Measurements from ENCODE around the gene AGBL4. TPM values are rescaled to one million over a fixed set of nuclear protein-coding genes. Genes with fewer than 3 reads are reported as not detected.
A peak's percentile ranks its signal among the peaks of the same experiment; 100 is the strongest.

The AGBL4 gene
- total RNA-seq, 2 donors from 2014 or later, result not detected

GRCh38 chr1:48500541-48501450, 1523.0 kb downstream of the AGBL4 start:
- no peak for ATAC-seq
- Mint-ChIP-seq H3K4me1 (peaks cover 5% of the 10 kb centered on the region), H3K36me3 (ENCODE audit: low read depth) (no peaks in the 10 kb centered on the region), H3K27me3 (peaks cover 5% of the 10 kb centered on the region), H3K4me3 (no peak overlapping the region), H3K27ac (no peak overlapping the region)
- DNase-seq, result no peak
- H3K9me3 ChIP-seq (ENCODE audit: control insufficient read depth, low read length, poor library complexity, severe bottlenecking), result no peaks in the 10 kb centered on the region

- peaks cover 5% of the 10 kb centered on the region for H3K4me1 Mint-ChIP-seq
- ATAC-seq, result no peak
Measured at GRCh38 chr1:48499211-48499735, 1524.5 kb downstream of the AGBL4 start.

GRCh38 chr1:48498096-48498791, 1525.5 kb downstream of the AGBL4 start:
- Mint-ChIP-seq H3K4me3 (no peak overlapping the region), H3K4me1 (peaks cover 5% of the 10 kb centered on the region), H3K27me3 (peaks cover 17% of the 10 kb centered on the region), H3K36me3 (ENCODE audit: low read depth) (no peaks in the 10 kb centered on the region), H3K27ac (no peak overlapping the region)
- ATAC-seq (peak; percentile 88), DNase-seq (peak; percentile 27 to 57 (median 38))
- no peaks in the 10 kb centered on the region for H3K9me3 ChIP-seq (ENCODE audit: control insufficient read depth, low read length, poor library complexity, severe bottlenecking)

More at GRCh38 chr1:48499211-48499735, 1524.5 kb downstream of the AGBL4 start:
- no peak overlapping the region for H3K27ac Mint-ChIP-seq
- H3K27me3 Mint-ChIP-seq, result peaks cover 9% of the 10 kb centered on the region
- no peaks in the 10 kb centered on the region for H3K9me3 ChIP-seq (ENCODE audit: control insufficient read depth, low read length, poor library complexity, severe bottlenecking)
- no peaks in the 10 kb centered on the region for H3K36me3 Mint-ChIP-seq (ENCODE audit: low read depth)
- H3K4me3 Mint-ChIP-seq, result no peak overlapping the region
- no peak for DNase-seq

- Mint-ChIP-seq H3K36me3 (ENCODE audit: low read depth) (peaks cover 4% of the 10 kb centered on the region), H3K4me1 (peaks cover 5% of the 10 kb centered on the region), H3K27me3 (peaks cover 34% of the 10 kb centered on the region), H3K4me3 (no peak overlapping the region), H3K27ac (no peak overlapping the region)
- no peaks in the 10 kb centered on the region for H3K9me3 ChIP-seq (ENCODE audit: control insufficient read depth, low read length, poor library complexity, severe bottlenecking)
- DNase-seq (no peak), ATAC-seq (no peak)
Measured at GRCh38 chr1:48495911-48496310, 1527.8 kb downstream of the AGBL4 start.

GRCh38 chr1:48495166-48495565, 1528.6 kb downstream of the AGBL4 start:
- Mint-ChIP-seq H3K4me3 (no peak overlapping the region), H3K36me3 (ENCODE audit: low read depth) (peaks cover 4% of the 10 kb centered on the region), H3K4me1 (peaks cover 5% of the 10 kb centered on the region), H3K27me3 (peaks cover 36% of the 10 kb centered on the region), H3K27ac (no peak overlapping the region)
- DNase-seq, result no peak
- ATAC-seq, result no peak
- H3K9me3 ChIP-seq (ENCODE audit: control insufficient read depth, low read length, poor library complexity, severe bottlenecking), result no peaks in the 10 kb centered on the region

GRCh38 chr1:48493970-48494769, 1529.6 kb downstream of the AGBL4 start:
- H3K9me3 ChIP-seq (ENCODE audit: control insufficient read depth, low read length, poor library complexity, severe bottlenecking), result no peaks in the 10 kb centered on the region
- Mint-ChIP-seq H3K27me3 (peaks cover 36% of the 10 kb centered on the region), H3K4me3 (no peak overlapping the region), H3K27ac (no peak overlapping the region), H3K4me1 (peaks cover 5% of the 10 kb centered on the region), H3K36me3 (ENCODE audit: low read depth) (peaks cover 4% of the 10 kb centered on the region)
- ATAC-seq, result no peak
- DNase-seq, result no peak

GRCh38 chr1:48493041-48493440, 1530.7 kb downstream of the AGBL4 start:
- Mint-ChIP-seq H3K4me3 (no peak overlapping the region), H3K36me3 (ENCODE audit: low read depth) (peaks cover 4% of the 10 kb centered on the region), H3K27ac (no peak overlapping the region), H3K27me3 (peaks cover 36% of the 10 kb centered on the region), H3K4me1 (peaks cover under 1% of the 10 kb centered on the region)
- DNase-seq (no peak), ATAC-seq (no peak)
- H3K9me3 ChIP-seq (ENCODE audit: control insufficient read depth, low read length, poor library complexity, severe bottlenecking), result no peaks in the 10 kb centered on the region

GRCh38 chr1:48492392-48492791, 1531.4 kb downstream of the AGBL4 start:
- Mint-ChIP-seq H3K27ac (no peak overlapping the region), H3K36me3 (ENCODE audit: low read depth) (peaks cover 4% of the 10 kb centered on the region), H3K27me3 (peaks cover 36% of the 10 kb centered on the region), H3K4me3 (no peak overlapping the region), H3K4me1 (no peaks in the 10 kb centered on the region)
- DNase-seq, result no peak
- ATAC-seq, result no peak
- H3K9me3 ChIP-seq (ENCODE audit: control insufficient read depth, low read length, poor library complexity, severe bottlenecking), result no peaks in the 10 kb centered on the region

GRCh38 chr1:48488721-48489120, 1535.0 kb downstream of the AGBL4 start:
- Mint-ChIP-seq H3K27ac (no peak overlapping the region), H3K27me3 (peaks cover 23% of the 10 kb centered on the region), H3K36me3 (ENCODE audit: low read depth) (peaks cover 4% of the 10 kb centered on the region), H3K4me3 (no peak overlapping the region), H3K4me1 (no peaks in the 10 kb centered on the region)
- DNase-seq (no peak), ATAC-seq (no peak)
- H3K9me3 ChIP-seq (ENCODE audit: control insufficient read depth, low read length, poor library complexity, severe bottlenecking), result no peaks in the 10 kb centered on the region

Other genes starting within 250 kb of the AGBL4 start
- gene ELAVL4, start 85.0 kb upstream of the AGBL4 start, total RNA-seq, result not detected